Liver (tissue), 9 donors: ENCODE results near the gene BCAR3. TPM values are rescaled to one million over a fixed set of nuclear protein-coding genes. Genes with fewer than 3 reads are reported as not detected.

ENCODE experiments used
- DNase-seq: peaks from one replicate; pipeline ENCODE4 v3.0.0-alpha.2; 2017; ENCODE audit warnings: low spot score
- H3K27ac ChIP-seq, 2 donors: one replicate each; pipeline ENCODE4 v1.7.0; 2013; ENCODE audit warnings: inconsistent platforms in 2 of 2, low read length in 2 of 2, control low read depth in 1 of 2, low read depth in 1 of 2, mild to moderate bottlenecking in 1 of 2
- H3K27me3 ChIP-seq, 4 donors: one replicate each; pipeline versions ENCODE4 v1.6.1 to v1.7.0; 2013; ENCODE audit warnings: low read length in 3 of 4, inconsistent platforms in 1 of 4, mild to moderate bottlenecking in 1 of 4, moderate library complexity in 1 of 4; ENCODE audit not compliant: control insufficient read depth in 4 of 4, insufficient read depth in 4 of 4
- H3K36me3 ChIP-seq, 4 donors: one replicate each; pipeline versions ENCODE4 v1.6.1 to v1.7.0; 2013; ENCODE audit warnings: low read length in 3 of 4, mild to moderate bottlenecking in 3 of 4, low read depth in 1 of 4, moderate library complexity in 1 of 4; ENCODE audit not compliant: control insufficient read depth in 4 of 4, insufficient read depth in 3 of 4
- H3K4me1 ChIP-seq, 4 donors: one replicate each; pipeline versions ENCODE4 v1.6.1 to v1.7.0; 2013; ENCODE audit warnings: low read length in 3 of 4, mild to moderate bottlenecking in 3 of 4, moderate library complexity in 1 of 4; ENCODE audit not compliant: control insufficient read depth in 4 of 4, insufficient read depth in 4 of 4
- H3K4me3 ChIP-seq, 3 donors: one replicate each; pipeline versions ENCODE4 v1.6.1 to v1.7.0; 2013; ENCODE audit warnings: low read length in 3 of 3, control low read depth in 1 of 3, low read depth in 1 of 3, mild to moderate bottlenecking in 1 of 3
- H3K9ac ChIP-seq, 2 donors: one replicate each; pipeline ENCODE4 v1.7.0; 2013; ENCODE audit warnings: low read length in 2 of 2, mild to moderate bottlenecking in 2 of 2, moderate library complexity in 2 of 2, control low read depth in 1 of 2, low read depth in 1 of 2
- H3K9me3 ChIP-seq, 4 donors: one replicate each; pipeline versions ENCODE4 v1.6.1 to v1.7.0; 2013; ENCODE audit warnings: low read length in 3 of 4; ENCODE audit not compliant: control insufficient read depth in 4 of 4
- EGR1 ChIP-seq, 2 donors: IDR thresholded peaks; 2 replicates each; pipeline ENCODE4 v1.6.1; 2016 to 2018; ENCODE audit warnings: antibody characterized with exemption in 2 of 2, low read depth in 2 of 2
- FOXA1 ChIP-seq: IDR thresholded peaks from 2 replicates; pipeline ENCODE4 v1.6.1; 2016; ENCODE audit warnings: antibody characterized with exemption
- GABPA ChIP-seq, 2 donors: IDR thresholded peaks in 1 of 2; conservative IDR thresholded peaks in 1 of 2; 2 replicates each; pipeline ENCODE4 v1.6.1; 2016; ENCODE audit warnings: antibody characterized with exemption in 2 of 2, mild to moderate bottlenecking in 1 of 2, moderate library complexity in 1 of 2
- HNF4A ChIP-seq, 2 donors: conservative IDR thresholded peaks; 2 replicates each; pipeline ENCODE4 v1.6.1; 2016; ENCODE audit warnings: antibody characterized with exemption in 2 of 2, mild to moderate bottlenecking in 2 of 2
- JUND ChIP-seq, 2 donors: IDR thresholded peaks; 2 replicates each; pipeline ENCODE4 v1.6.1; 2016; ENCODE audit warnings: antibody characterized with exemption in 2 of 2
- SP1 ChIP-seq: IDR thresholded peaks from 2 replicates; pipeline ENCODE4 v1.6.1; 2018; ENCODE audit warnings: antibody characterized with exemption, mild to moderate bottlenecking
- TAF1 ChIP-seq: conservative IDR thresholded peaks from 2 replicates; pipeline ENCODE4 v1.6.1; 2016; ENCODE audit warnings: antibody characterized with exemption, mild to moderate bottlenecking
- YY1 ChIP-seq: IDR thresholded peaks from 2 replicates; pipeline ENCODE4 v1.6.1; 2016; ENCODE audit warnings: antibody characterized with exemption, mild to moderate bottlenecking
- WGBS: extraction: QIAGEN DNeasy Blood & Tissue Kit; methylation state at CpG from one replicate; pipeline ENCODE4 v1.1.7; 2013; 5-methylcytosine and 5-hydroxymethylcytosine counted together
- polyA plus RNA-seq, 2 donors: library from polyadenylated mRNA; stranded (reverse) in 1 of 2; unstranded in 1 of 2; fragments of 200-250 nt in 1 of 2; fragments of >200 nt in 1 of 2; fragmentation: Nextera tagmentation in 1 of 2; extraction: Ambion mirVana in 1 of 2; gene quantifications; one replicate each; pipeline versions ENCODE4 v1.2.1 to v1.2.3, GENCODE V29; 2013 to 2015
- total RNA-seq, 2 donors: library from RNA; depleted of rRNA; stranded (reverse); fragments of >200 nt; gene quantifications; one replicate each; pipeline ENCODE4 v1.2.3, GENCODE V29; 2014
- TF ChIP-seq, protein P1 (sequence below): fragments of 150-350 bp; IDR thresholded peaks from 2 replicates; pipeline ENCODE4 v1.5.1; 2017; ENCODE audit warnings: improper control_type of control experiment, low read depth, low read length; ENCODE audit not compliant: missing input control
- TF ChIP-seq, protein P2 (sequence below): IDR thresholded peaks from 2 replicates; pipeline ENCODE4 v1.6.1; 2016; ENCODE audit warnings: antibody characterized with exemption, mild to moderate bottlenecking
- donor health status: healthy.
- donor health status: healthy.
- donor health status: healthy.
- donor health status: healthy.
- donor health status: healthy.

Gene BCAR3
- total and polyA plus RNA-seq, 4 donors, result 2.8 to 10.3 (median 7.7) TPM

- WGBS, result 28% methylated on average over 9 of the region's 9 CpGs
- peak overlapping the region; percentile 13 to 42 (median 33) for H3K4me3 ChIP-seq
- H3K36me3 ChIP-seq, result peaks cover 2 to 19% (median 13%) of the 10 kb centered on the region in 4 donors
- TF ChIP-seq GABPA (IDR thresholded peaks at IDR 0.05 in 1 of 2, conservative IDR thresholded peaks at IDR 0.05 in 1 of 2) (no peak), JUND (IDR thresholded peaks at IDR 0.05) (peak in 1 of 2 donors; percentile 4)
- H3K27ac ChIP-seq, result peak overlapping the region; percentile 83 to 86
- H3K9me3 ChIP-seq, result no peaks in the 10 kb centered on the region
- H3K9ac ChIP-seq, result peak overlapping the region; percentile 52 to 64
- no peaks in the 10 kb centered on the region for H3K27me3 ChIP-seq
- H3K4me1 ChIP-seq, result peaks cover 6 to 37% (median 21%) of the 10 kb centered on the region in 4 donors
- no peak for DNase-seq
Observed at GRCh38 chr1:93584261-93585003, 97.2 kb downstream of the BCAR3 start.

- no peak overlapping the region for H3K27ac ChIP-seq
Observed at GRCh38 chr1:93581917-93582850, 99.5 kb downstream of the BCAR3 start.

More at GRCh38 chr1:93581917-93582850, 99.5 kb downstream of the BCAR3 start:
- no peak for DNase-seq
- Histone ChIP-seq H3K36me3 (peaks cover 2 to 13% (median 6%) of the 10 kb centered on the region in 4 donors), H3K27me3 (no peaks in the 10 kb centered on the region), H3K4me1 (peaks cover 6 to 37% (median 21%) of the 10 kb centered on the region in 4 donors), H3K4me3 (no peak overlapping the region), H3K9ac (no peak overlapping the region), H3K9me3 (no peaks in the 10 kb centered on the region)
- 82% methylated on average over 23 of the region's 23 CpGs for WGBS
- no peak for TF ChIP-seq YY1
- TF ChIP-seq FOXA1, result no peak
- no peak for TF ChIP-seq HNF4A (conservative IDR thresholded peaks at IDR 0.05)
- TF ChIP-seq TAF1, result no peak
- no peak for TF ChIP-seq GABPA (IDR thresholded peaks at IDR 0.05 in 1 of 2, conservative IDR thresholded peaks at IDR 0.05 in 1 of 2)
- TF ChIP-seq, protein P1, sequence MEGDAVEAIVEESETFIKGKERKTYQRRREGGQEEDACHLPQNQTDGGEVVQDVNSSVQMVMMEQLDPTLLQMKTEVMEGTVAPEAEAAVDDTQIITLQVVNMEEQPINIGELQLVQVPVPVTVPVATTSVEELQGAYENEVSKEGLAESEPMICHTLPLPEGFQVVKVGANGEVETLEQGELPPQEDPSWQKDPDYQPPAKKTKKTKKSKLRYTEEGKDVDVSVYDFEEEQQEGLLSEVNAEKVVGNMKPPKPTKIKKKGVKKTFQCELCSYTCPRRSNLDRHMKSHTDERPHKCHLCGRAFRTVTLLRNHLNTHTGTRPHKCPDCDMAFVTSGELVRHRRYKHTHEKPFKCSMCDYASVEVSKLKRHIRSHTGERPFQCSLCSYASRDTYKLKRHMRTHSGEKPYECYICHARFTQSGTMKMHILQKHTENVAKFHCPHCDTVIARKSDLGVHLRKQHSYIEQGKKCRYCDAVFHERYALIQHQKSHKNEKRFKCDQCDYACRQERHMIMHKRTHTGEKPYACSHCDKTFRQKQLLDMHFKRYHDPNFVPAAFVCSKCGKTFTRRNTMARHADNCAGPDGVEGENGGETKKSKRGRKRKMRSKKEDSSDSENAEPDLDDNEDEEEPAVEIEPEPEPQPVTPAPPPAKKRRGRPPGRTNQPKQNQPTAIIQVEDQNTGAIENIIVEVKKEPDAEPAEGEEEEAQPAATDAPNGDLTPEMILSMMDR, result no peak
- TF ChIP-seq, protein P2, sequence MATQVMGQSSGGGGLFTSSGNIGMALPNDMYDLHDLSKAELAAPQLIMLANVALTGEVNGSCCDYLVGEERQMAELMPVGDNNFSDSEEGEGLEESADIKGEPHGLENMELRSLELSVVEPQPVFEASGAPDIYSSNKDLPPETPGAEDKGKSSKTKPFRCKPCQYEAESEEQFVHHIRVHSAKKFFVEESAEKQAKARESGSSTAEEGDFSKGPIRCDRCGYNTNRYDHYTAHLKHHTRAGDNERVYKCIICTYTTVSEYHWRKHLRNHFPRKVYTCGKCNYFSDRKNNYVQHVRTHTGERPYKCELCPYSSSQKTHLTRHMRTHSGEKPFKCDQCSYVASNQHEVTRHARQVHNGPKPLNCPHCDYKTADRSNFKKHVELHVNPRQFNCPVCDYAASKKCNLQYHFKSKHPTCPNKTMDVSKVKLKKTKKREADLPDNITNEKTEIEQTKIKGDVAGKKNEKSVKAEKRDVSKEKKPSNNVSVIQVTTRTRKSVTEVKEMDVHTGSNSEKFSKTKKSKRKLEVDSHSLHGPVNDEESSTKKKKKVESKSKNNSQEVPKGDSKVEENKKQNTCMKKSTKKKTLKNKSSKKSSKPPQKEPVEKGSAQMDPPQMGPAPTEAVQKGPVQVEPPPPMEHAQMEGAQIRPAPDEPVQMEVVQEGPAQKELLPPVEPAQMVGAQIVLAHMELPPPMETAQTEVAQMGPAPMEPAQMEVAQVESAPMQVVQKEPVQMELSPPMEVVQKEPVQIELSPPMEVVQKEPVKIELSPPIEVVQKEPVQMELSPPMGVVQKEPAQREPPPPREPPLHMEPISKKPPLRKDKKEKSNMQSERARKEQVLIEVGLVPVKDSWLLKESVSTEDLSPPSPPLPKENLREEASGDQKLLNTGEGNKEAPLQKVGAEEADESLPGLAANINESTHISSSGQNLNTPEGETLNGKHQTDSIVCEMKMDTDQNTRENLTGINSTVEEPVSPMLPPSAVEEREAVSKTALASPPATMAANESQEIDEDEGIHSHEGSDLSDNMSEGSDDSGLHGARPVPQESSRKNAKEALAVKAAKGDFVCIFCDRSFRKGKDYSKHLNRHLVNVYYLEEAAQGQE, result no peak
- TF ChIP-seq SP1, result no peak
- TF ChIP-seq EGR1 (IDR thresholded peaks at IDR 0.05; ENCODE audit: low read depth in 2 of 2), result no peak
